ENCODE measurements around the gene ADAM17. TPM values are rescaled to one million over a fixed set of nuclear protein-coding genes. Genes with fewer than 3 reads are reported as not detected.

Gene ADAM17
- total and polyA plus RNA-seq, 2 of the 8 experiments (the other 6 are each of a cell fraction or from before 2014, with no cell fraction given), result 6.5 to 23.5 TPM

- CTCF ChIA-PET (ENCODE audit: partially characterized antibody), result interaction anchor here (1.0 to 1.5 kb wide), 5 partner anchors 11 to 412 kb away, joined by 3 to 6 read pairs (median 5); no protein-coding TSS in a partner anchor
- H3K18ac ChIP-seq (ENCODE audit: extremely low read depth, low read length), result no peak overlapping the region
- no peak overlapping the region for H4K8ac ChIP-seq (ENCODE audit: extremely low read depth, insufficient read depth, low read length)
- no peak for TF ChIP-seq RBBP5 (IDR thresholded peaks at IDR 0.05; ENCODE audit: borderline replicate concordance, low read depth, low read length)
- no peak for TF ChIP-seq TEAD4 (IDR thresholded peaks at IDR 0.05; ENCODE audit: low read depth, low read length)
- TF ChIP-seq GABPA (IDR thresholded peaks at IDR 0.05; ENCODE audit: borderline replicate concordance, insufficient read depth, low read length), result no peak
- no peak for TF ChIP-seq HDAC2 (IDR thresholded peaks at IDR 0.05; ENCODE audit: borderline replicate concordance in 1 of 2, low read depth in 2 of 2, low read length in 2 of 2)
Observed at GRCh38 chr2:9554921-9555296, 721 bp downstream of the ADAM17 start.

More at GRCh38 chr2:9554921-9555296, 721 bp downstream of the ADAM17 start:
- H3K14ac ChIP-seq (ENCODE audit: insufficient read length), result no peak overlapping the region
- no peak overlapping the region for H2BK20ac ChIP-seq (ENCODE audit: low read length)
- no peak overlapping the region for H2AK5ac ChIP-seq (ENCODE audit: low read depth, low read length)
- H2BK12ac ChIP-seq (ENCODE audit: low read depth, low read length), result no peak overlapping the region
- H2BK120ac ChIP-seq (replicated peaks; ENCODE audit: low read depth, low read length), result no peak overlapping the region
- H3K27me3 ChIP-seq (replicated peaks in 1 of 4; ENCODE audit: control insufficient read depth in 3 of 4, extremely low read depth in 1 of 4, insufficient read depth in 3 of 4, low read length in 3 of 4), result no peaks in the 10 kb centered on the region
- no peak overlapping the region for H4K91ac ChIP-seq (replicated peaks; ENCODE audit: insufficient read length, low read length)
- H3K56ac ChIP-seq (replicated peaks; ENCODE audit: insufficient read length, low read depth, low read length), result no peak overlapping the region
- H3K4me2 ChIP-seq (ENCODE audit: insufficient read depth in 1 of 2, low read depth in 2 of 2, low read length in 2 of 2), result peak overlapping the region; percentile 68 to 89
- peaks cover 4 to 55% of the 10 kb centered on the region in 2 experiments for H3K79me2 ChIP-seq (ENCODE audit: control insufficient read depth in 1 of 2, insufficient read depth in 2 of 2, low read length in 2 of 2)
- peaks cover 2 to 5% of the 10 kb centered on the region in 2 experiments for H4K20me1 ChIP-seq (replicated peaks in 1 of 2; ENCODE audit: control insufficient read depth in 1 of 2, insufficient read depth in 2 of 2, low read length in 2 of 2)
- H2AFZ ChIP-seq (ENCODE audit: low read length), result peak overlapping the region; percentile 9; the same call in 1 of the 2 replicates
- peak overlapping the region; percentile 74 to 92 (median 86) for H3K4me3 ChIP-seq (ENCODE audit: extremely low read depth in 1 of 4, insufficient read depth in 2 of 4, low read depth in 3 of 4, low read length in 4 of 4)
- peak overlapping the region; percentile 65 to 92 (median 71); a peak in 6 of 7 replicates for H3K9ac ChIP-seq (replicated peaks in 1 of 4; ENCODE audit: extremely low read depth in 1 of 4, low read depth in 3 of 4, low read length in 3 of 4)
- H3K23ac ChIP-seq (ENCODE audit: insufficient read length), result no peak overlapping the region
- peak overlapping the region; percentile 54 for H3K27ac ChIP-seq (ENCODE audit: low read depth, low read length)
- no peak overlapping the region for H2BK15ac ChIP-seq (ENCODE audit: low read length)
- H3K9me3 ChIP-seq (ENCODE audit: insufficient read depth in 2 of 2, low read depth in 1 of 2, low read length in 1 of 2), result no peaks in the 10 kb centered on the region
- no peak overlapping the region for H3K4ac ChIP-seq (replicated peaks; ENCODE audit: insufficient read length, low read depth, low read length)
- WGBS, 2 experiments (ENCODE audit: extremely low coverage in 1 of 2, insufficient coverage in 1 of 2, insufficient read length in 1 of 2, insufficient replicate concordance in 2 of 2, low coverage in 1 of 2, low lambda C conversion rate in 2 of 2, missing lambda C conversion rate in 1 of 2), result 7% methylated on average over 9 of the region's 9 CpGs; no CpG with 5 or more reads in 1 of the 2 experiments
- no peaks in the 10 kb centered on the region for H3K36me3 ChIP-seq (ENCODE audit: control insufficient read depth in 2 of 4, insufficient read depth in 4 of 4, low read length in 3 of 4)
- peaks cover 6% of the 10 kb centered on the region for H3K23me2 ChIP-seq (ENCODE audit: low read depth, low read length)
- H2BK5ac ChIP-seq (ENCODE audit: low read depth, low read length), result 0 out of 2 replicates have a peak overlapping the region, but pooled peaks have one; percentile 86
- H3K4me1 ChIP-seq (replicated peaks in 1 of 4; ENCODE audit: control insufficient read depth in 3 of 4, insufficient read depth in 4 of 4, low read length in 3 of 4), result peaks cover 0 to 3% (median 0%) of the 10 kb centered on the region in 4 experiments; a peak in 1 of 7 replicates
- no peaks in the 10 kb centered on the region; the same call in 1 of the 2 replicates for H3K79me1 ChIP-seq (ENCODE audit: low read depth, low read length)
- peak overlapping the region; percentile 57 for H4K5ac ChIP-seq (ENCODE audit: insufficient read length, low read depth, low read length)
- POLR2A ChIA-PET (ENCODE audit: partially characterized antibody), result interaction anchor here (0.6 to 3.3 kb wide), 12 partner anchors 9 to 199 kb away, joined by 3 to 46 read pairs (median 5); partner anchors contain the start of genes IAH1 and YWHAQ
- DNase-seq (ENCODE audit: low read depth in 1 of 2, low spot score in 2 of 2) (no peak), FAIRE-seq (no peak)

Data from H1 (cell line).